Activated CD4-positive, alpha-beta T cell treated with anti-CD3 and anti-CD28 coated beads, Interleukin-2, amount 10 ng/mL, durations not matched to agents 7 days and 5 days (primary cell): ENCODE measurements around the gene PTGDR. TPM values are rescaled to one million over a fixed set of nuclear protein-coding genes. Genes with fewer than 3 reads are reported as not detected.

ENCODE experiments used
- CTCF ChIA-PET: fragments of 350-600 bp; sonication (Branson Sonifier 250); formaldehyde crosslinking; loops from one replicate; lab custom pipeline; 2021; ENCODE audit warnings: antibody characterized with exemption; lab: Charles Lee
- POLR2A ChIA-PET: fragments of 350-600 bp; sonication (Branson Sonifier 250); formaldehyde crosslinking; loops from one replicate; lab custom pipeline; 2021; ENCODE audit warnings: antibody characterized with exemption; lab: Charles Lee
- DNase-seq: peaks from one replicate; pipeline ENCODE4 v3.0.0-alpha.2; 2020
- H3K27ac Mint-ChIP-seq: one replicate; pipeline ENCODE4 v1.8.0; 2021; ENCODE audit warnings: mild to moderate bottlenecking, moderate library complexity, mixed read lengths
- H3K27me3 Mint-ChIP-seq: one replicate; pipeline ENCODE4 v1.8.0; 2021; ENCODE audit warnings: mixed read lengths
- H3K36me3 Mint-ChIP-seq: one replicate; pipeline ENCODE4 v1.8.0; 2021; ENCODE audit warnings: low read depth, mixed read lengths
- H3K4me1 Mint-ChIP-seq: one replicate; pipeline ENCODE4 v1.8.0; 2021; ENCODE audit warnings: mixed read lengths
- H3K4me3 Mint-ChIP-seq: one replicate; pipeline ENCODE4 v1.8.0; 2021; ENCODE audit warnings: mild to moderate bottlenecking, moderate library complexity, mixed read lengths
- H3K9me3 Mint-ChIP-seq: one replicate; pipeline ENCODE4 v1.8.0; 2021; ENCODE audit warnings: mixed read lengths
- total RNA-seq, 2 experiments: library from RNA; stranded (reverse); gene quantifications; one replicate each; pipeline ENCODE4 v1.2.3, GENCODE V29; 2021

Gene PTGDR
- total RNA-seq, 2 experiments from 2014 or later = 0.07 TPM; not detected in 1

GRCh38 chr14:52268279-52269061, 972 bp downstream of the PTGDR start:
- H3K4me1 Mint-ChIP-seq = peaks cover 46% of the 10 kb centered on the region
- no peaks in the 10 kb centered on the region for H3K9me3 Mint-ChIP-seq
- H3K27me3 Mint-ChIP-seq = peaks cover 66% of the 10 kb centered on the region
- ChIA-PET CTCF (interaction anchor here (0.8 kb wide), 1 partner anchor 489 kb away, joined by 3 read pairs; no protein-coding TSS in a partner anchor), POLR2A (no interaction called here)
- H3K36me3 Mint-ChIP-seq = peaks cover 7% of the 10 kb centered on the region
- no peak overlapping the region for H3K27ac Mint-ChIP-seq
- H3K4me3 Mint-ChIP-seq = peak overlapping the region; percentile 76
- DNase-seq = no peak

- ChIA-PET CTCF (interaction anchor here (0.8 kb wide), 1 partner anchor 489 kb away, joined by 3 read pairs; no protein-coding TSS in a partner anchor), POLR2A (no interaction called here)
- peaks cover 46% of the 10 kb centered on the region for H3K4me1 Mint-ChIP-seq
- H3K9me3 Mint-ChIP-seq = no peaks in the 10 kb centered on the region
- H3K36me3 Mint-ChIP-seq = peaks cover 7% of the 10 kb centered on the region
- H3K27me3 Mint-ChIP-seq = peaks cover 69% of the 10 kb centered on the region
- H3K27ac Mint-ChIP-seq = no peak overlapping the region
- peak overlapping the region; percentile 76 for H3K4me3 Mint-ChIP-seq
- DNase-seq = no peak
Measured at GRCh38 chr14:52269100-52269499, 1.6 kb downstream of the PTGDR start.

- H3K27me3 Mint-ChIP-seq = peaks cover 76% of the 10 kb centered on the region
- H3K4me1 Mint-ChIP-seq = peaks cover 45% of the 10 kb centered on the region
- peaks cover 7% of the 10 kb centered on the region for H3K36me3 Mint-ChIP-seq
- no peaks in the 10 kb centered on the region for H3K9me3 Mint-ChIP-seq
- no peak overlapping the region for H3K27ac Mint-ChIP-seq
- no peak overlapping the region for H3K4me3 Mint-ChIP-seq
- POLR2A ChIA-PET = no interaction called here
- CTCF ChIA-PET = no interaction called here
- no peak for DNase-seq
Measured at GRCh38 chr14:52269982-52270381, 2.5 kb downstream of the PTGDR start.

DNA sequence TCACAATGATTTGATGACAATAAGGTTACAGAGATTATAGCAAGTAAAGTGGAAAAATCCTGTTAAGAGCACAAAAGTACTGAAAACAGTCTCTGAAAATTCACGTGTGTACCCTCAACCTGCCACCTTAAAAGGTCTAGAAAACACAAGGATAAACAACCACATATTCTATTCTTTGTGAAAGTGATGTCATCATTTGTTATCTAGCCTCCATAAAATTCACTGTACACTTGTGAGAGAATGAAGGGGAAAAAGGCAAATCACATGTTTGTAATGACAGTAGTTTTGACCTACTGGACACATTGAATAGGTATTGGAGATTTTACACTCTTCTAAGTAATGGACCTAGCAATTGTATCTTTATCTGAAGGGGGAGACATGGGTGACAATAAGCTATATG, 4.0 kb downstream of the PTGDR start:
- DNase-seq = no peak
- ChIA-PET POLR2A (no interaction called here), CTCF (no interaction called here)
- Mint-ChIP-seq H3K9me3 (no peaks in the 10 kb centered on the region), H3K27me3 (peaks cover 80% of the 10 kb centered on the region), H3K36me3 (peaks cover 7% of the 10 kb centered on the region), H3K27ac (no peak overlapping the region), H3K4me3 (no peak overlapping the region), H3K4me1 (peaks cover 29% of the 10 kb centered on the region)

- Mint-ChIP-seq H3K4me3 (no peak overlapping the region), H3K36me3 (peaks cover 4% of the 10 kb centered on the region), H3K9me3 (no peaks in the 10 kb centered on the region), H3K4me1 (peaks cover 21% of the 10 kb centered on the region), H3K27me3 (peaks cover 76% of the 10 kb centered on the region), H3K27ac (no peak overlapping the region)
- CTCF ChIA-PET = interaction anchor here (1.0 to 1.2 kb wide), 2 partner anchors 13 to 28 kb away, joined by 3 read pairs; no protein-coding TSS in a partner anchor
- POLR2A ChIA-PET = no interaction called here
- DNase-seq = peak; percentile 43
Measured at GRCh38 chr14:52272375-52272774, 4.9 kb downstream of the PTGDR start.

DNA sequence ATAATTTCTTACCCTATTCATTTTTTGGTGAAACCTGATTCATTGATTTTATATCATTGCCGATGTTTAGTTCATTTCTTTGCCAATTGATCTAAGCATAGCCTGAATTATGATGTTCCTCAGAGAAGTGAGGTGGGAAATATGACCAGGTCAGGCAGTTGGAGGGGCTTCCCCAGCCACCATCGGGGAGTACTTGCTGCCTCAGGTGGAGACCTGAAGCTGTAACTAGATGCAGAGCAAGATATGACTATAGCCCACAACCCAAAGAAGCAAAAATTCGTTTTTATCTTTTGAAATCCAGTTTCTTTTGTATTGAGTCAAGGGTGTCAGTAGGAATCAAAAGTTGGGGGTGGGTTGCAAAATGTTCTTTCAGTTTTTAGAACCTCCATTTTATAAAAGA, 7.9 kb downstream of the PTGDR start:
- no peak for DNase-seq

DNA sequence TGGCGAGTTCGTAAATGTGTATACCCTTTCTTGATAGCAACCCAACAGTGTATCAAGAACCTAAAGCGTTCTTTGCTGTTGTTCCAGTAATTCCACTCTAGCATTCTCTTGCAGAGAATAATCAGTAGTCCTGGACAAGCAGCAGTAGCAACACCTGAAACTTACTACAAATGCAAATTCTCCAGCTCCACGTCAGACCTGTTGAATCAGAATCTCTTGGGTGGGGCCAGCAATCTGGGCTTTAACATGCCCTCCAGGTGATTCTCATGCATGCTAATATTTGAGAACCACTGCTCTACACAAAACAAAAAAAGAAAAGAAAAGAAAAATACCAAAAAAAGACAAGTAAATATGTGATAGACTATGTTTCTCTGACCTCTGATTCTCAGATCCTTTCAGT, 10.1 kb downstream of the PTGDR start:
- Mint-ChIP-seq H3K9me3 (no peaks in the 10 kb centered on the region), H3K27ac (no peak overlapping the region)
- POLR2A ChIA-PET = no interaction called here

More for the DNA sequence above, 7.9 kb downstream of the PTGDR start:
- H3K9me3 Mint-ChIP-seq = no peaks in the 10 kb centered on the region
- CTCF ChIA-PET = interaction anchor here (1.6 kb wide), 1 partner anchor 10 kb away, joined by 3 read pairs; no protein-coding TSS in a partner anchor
- H3K4me1 Mint-ChIP-seq = peaks cover 13% of the 10 kb centered on the region
- H3K4me3 Mint-ChIP-seq = no peak overlapping the region
- POLR2A ChIA-PET = no interaction called here
- peaks cover 3% of the 10 kb centered on the region for H3K36me3 Mint-ChIP-seq
- H3K27me3 Mint-ChIP-seq = peaks cover 59% of the 10 kb centered on the region
- H3K27ac Mint-ChIP-seq = no peak overlapping the region

DNA sequence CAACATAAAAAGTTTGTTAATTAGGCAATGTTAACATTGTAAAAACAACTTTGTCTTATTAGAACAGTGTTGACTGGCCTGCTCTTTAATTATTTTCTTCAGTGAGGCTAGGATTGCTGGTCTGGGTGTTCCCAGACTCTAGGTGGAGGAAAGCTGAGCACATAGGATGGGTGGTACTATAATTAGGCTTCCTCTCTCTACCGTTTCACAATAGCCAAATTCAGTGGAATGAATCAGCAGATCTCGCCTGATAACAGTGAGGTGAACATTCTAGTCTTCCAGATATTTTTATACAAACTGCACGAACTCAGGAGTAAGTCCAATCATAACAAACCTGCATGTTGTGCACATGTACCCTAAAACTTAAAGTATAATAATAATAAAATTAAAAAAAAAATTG, 11.9 kb downstream of the PTGDR start:
- DNase-seq = no peak
- Mint-ChIP-seq H3K36me3 (peaks cover 18% of the 10 kb centered on the region), H3K9me3 (peaks cover 4% of the 10 kb centered on the region), H3K4me3 (no peak overlapping the region), H3K27me3 (peaks cover 45% of the 10 kb centered on the region), H3K4me1 (peaks cover 24% of the 10 kb centered on the region), H3K27ac (no peak overlapping the region)
- ChIA-PET CTCF (interaction anchor here (0.6 kb wide), 1 partner anchor 449 kb away, joined by 4 read pairs; no protein-coding TSS in a partner anchor), POLR2A (no interaction called here)

More for the DNA sequence above, 10.1 kb downstream of the PTGDR start:
- CTCF ChIA-PET = no interaction called here
- Mint-ChIP-seq H3K27me3 (peaks cover 56% of the 10 kb centered on the region), H3K36me3 (peaks cover 11% of the 10 kb centered on the region), H3K4me1 (peaks cover 24% of the 10 kb centered on the region), H3K4me3 (no peak overlapping the region)
- DNase-seq = no peak

DNA sequence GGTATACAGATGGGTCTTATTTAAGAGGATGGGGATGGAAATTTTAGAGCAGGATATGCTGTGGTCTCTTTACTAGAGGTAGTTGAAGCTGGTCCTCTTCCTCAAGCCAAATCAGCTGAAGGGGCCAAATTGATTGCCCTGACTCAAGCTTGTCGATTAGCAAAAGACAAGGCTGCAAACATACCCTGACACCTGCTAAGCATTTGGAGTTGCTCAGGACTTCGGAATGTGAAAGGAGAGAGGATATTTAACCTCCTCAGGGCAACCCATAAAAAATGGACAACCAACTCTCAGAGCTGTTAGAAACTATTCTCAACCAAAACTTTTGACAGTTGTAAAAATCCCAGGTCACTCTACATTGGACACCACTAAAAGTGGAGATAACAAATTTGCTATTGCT, 15.6 kb downstream of the PTGDR start:
- Mint-ChIP-seq H3K9me3 (peaks cover 4% of the 10 kb centered on the region), H3K27me3 (peaks cover 20% of the 10 kb centered on the region), H3K4me1 (peaks cover 55% of the 10 kb centered on the region), H3K4me3 (no peak overlapping the region), H3K36me3 (peaks cover 25% of the 10 kb centered on the region), H3K27ac (no peak overlapping the region)
- POLR2A ChIA-PET = no interaction called here
- CTCF ChIA-PET = no interaction called here
- no peak for DNase-seq

- H3K4me1 Mint-ChIP-seq = peaks cover 42% of the 10 kb centered on the region
- DNase-seq = peak; percentile 43
- H3K4me3 Mint-ChIP-seq = peak overlapping the region; percentile 17
- ChIA-PET POLR2A (no interaction called here), CTCF (interaction anchor here (0.6 to 1.6 kb wide), 4 partner anchors 67 to 296 kb away, joined by 3 to 5 read pairs (median 3); no protein-coding TSS in a partner anchor)
- H3K27ac Mint-ChIP-seq = peak overlapping the region; percentile 81
- peaks cover 25% of the 10 kb centered on the region for H3K27me3 Mint-ChIP-seq
- H3K36me3 Mint-ChIP-seq = peaks cover 25% of the 10 kb centered on the region
- H3K9me3 Mint-ChIP-seq = peaks cover 13% of the 10 kb centered on the region
Measured at GRCh38 chr14:52286661-52287649, 19.5 kb downstream of the PTGDR start.

DNA sequence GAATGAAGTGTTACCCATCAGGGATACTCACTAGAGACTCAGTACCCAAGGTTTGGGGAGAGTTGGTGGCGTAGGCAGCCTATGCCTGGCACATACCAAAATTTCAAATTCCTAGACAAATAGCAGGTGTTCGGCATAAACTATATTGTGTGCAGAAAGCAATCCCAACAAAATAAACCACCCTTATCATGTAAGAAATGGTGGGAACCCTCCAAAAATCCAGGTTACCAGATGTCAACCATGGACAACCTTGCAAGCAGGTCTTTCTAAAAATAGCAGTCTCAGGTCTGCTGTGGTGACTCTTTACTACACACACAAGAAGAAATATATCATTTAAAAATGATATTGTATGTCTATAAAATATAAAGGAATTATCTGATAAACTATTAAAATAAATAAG, 28.9 kb downstream of the PTGDR start:
- Mint-ChIP-seq H3K4me3 (no peak overlapping the region), H3K27me3 (peaks cover 38% of the 10 kb centered on the region), H3K9me3 (no peaks in the 10 kb centered on the region), H3K4me1 (peaks cover 33% of the 10 kb centered on the region), H3K27ac (no peak overlapping the region), H3K36me3 (peaks cover 14% of the 10 kb centered on the region)
- DNase-seq = no peak
- POLR2A ChIA-PET = no interaction called here
- CTCF ChIA-PET = interaction anchor here (0.8 kb wide), 1 partner anchor 11 kb away, joined by 3 read pairs; no protein-coding TSS in a partner anchor

DNA sequence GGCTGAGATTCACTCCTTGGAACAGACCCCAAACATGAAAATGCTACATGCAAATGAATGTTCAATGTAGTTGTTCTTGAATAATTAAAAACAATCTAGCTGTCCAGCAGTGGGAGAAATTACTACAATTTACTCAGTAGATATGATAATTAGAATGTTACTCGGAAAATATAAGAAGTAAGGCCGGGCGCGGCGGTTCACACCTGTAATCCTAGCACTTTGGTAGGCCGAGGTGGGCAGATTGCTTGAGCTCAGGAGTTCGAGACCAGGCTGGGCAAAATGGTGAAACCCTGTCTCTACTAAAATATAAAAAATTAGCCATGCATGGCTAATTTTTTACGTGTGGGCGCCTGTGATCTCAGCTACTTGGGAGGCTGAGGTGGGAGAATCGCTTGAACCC, 31.3 kb downstream of the PTGDR start:
- peaks cover 28% of the 10 kb centered on the region for H3K36me3 Mint-ChIP-seq
- no peak overlapping the region for H3K4me3 Mint-ChIP-seq
- ChIA-PET POLR2A (no interaction called here), CTCF (interaction anchor here (1.2 to 2.3 kb wide), 2 partner anchors 11 to 197 kb away, joined by 3 to 11 read pairs; no protein-coding TSS in a partner anchor)
- no peak for DNase-seq
- H3K4me1 Mint-ChIP-seq = peaks cover 46% of the 10 kb centered on the region
- H3K27ac Mint-ChIP-seq = peak overlapping the region; percentile 52
- no peaks in the 10 kb centered on the region for H3K9me3 Mint-ChIP-seq
- peaks cover 30% of the 10 kb centered on the region for H3K27me3 Mint-ChIP-seq
